Measurements from ENCODE around the gene GJA5. TPM values are rescaled to one million over a fixed set of nuclear protein-coding genes. Genes with fewer than 3 reads are reported as not detected.

The GJA5 gene
- total RNA-seq, 1 donor from 2014 or later: not detected

- H3K9me3 Mint-ChIP-seq: no peaks in the 10 kb centered on the region
- no peak overlapping the region for H3K4me3 Mint-ChIP-seq
- H3K36me3 Mint-ChIP-seq (ENCODE audit: low read depth): no peaks in the 10 kb centered on the region
- no peak overlapping the region for H3K27ac Mint-ChIP-seq
- TF ChIP-seq CTCF (IDR thresholded peaks at IDR 0.05): no peak
- ATAC-seq (ENCODE audit: low read depth) (no peak), DNase-seq (no peak)
- intact Hi-C loops (cut with micrococcal nuclease): no loop called here
- CTCF ChIA-PET: no interaction called here
- POLR2A ChIA-PET: no interaction called here
- no peaks in the 10 kb centered on the region for H3K4me1 Mint-ChIP-seq
- H3K27me3 Mint-ChIP-seq: no peaks in the 10 kb centered on the region
These were observed 9.7 kb downstream of the GJA5 start for GRCh38 chr1:147750618-147751217.

- Mint-ChIP-seq H3K4me3 (no peak overlapping the region), H3K9me3 (no peaks in the 10 kb centered on the region), H3K27ac (no peak overlapping the region), H3K27me3 (no peaks in the 10 kb centered on the region), H3K36me3 (ENCODE audit: low read depth) (no peaks in the 10 kb centered on the region), H3K4me1 (no peaks in the 10 kb centered on the region)
- TF ChIP-seq CTCF (IDR thresholded peaks at IDR 0.05): no peak
- intact Hi-C loops (cut with micrococcal nuclease): no loop called here
- ATAC-seq (ENCODE audit: low read depth): no peak
- ChIA-PET POLR2A (no interaction called here), CTCF (no interaction called here)
- DNase-seq: no peak
These were observed 10.6 kb downstream of the GJA5 start for GRCh38 chr1:147749792-147750191.

- POLR2A ChIA-PET: no interaction called here
- no peaks in the 10 kb centered on the region for H3K4me1 Mint-ChIP-seq
- H3K9me3 Mint-ChIP-seq: no peaks in the 10 kb centered on the region
- no peak overlapping the region for H3K4me3 Mint-ChIP-seq
- intact Hi-C loops (cut with micrococcal nuclease): no loop called here
- TF ChIP-seq CTCF (IDR thresholded peaks at IDR 0.05): no peak
- no peak for ATAC-seq (ENCODE audit: low read depth)
- CTCF ChIA-PET: interaction anchor here (0.5 kb wide), 1 partner anchor 180 kb away, joined by 4 read pairs; no protein-coding TSS in a partner anchor
- DNase-seq: no peak
- peaks cover 7% of the 10 kb centered on the region for H3K27me3 Mint-ChIP-seq
- no peaks in the 10 kb centered on the region for H3K36me3 Mint-ChIP-seq (ENCODE audit: low read depth)
- H3K27ac Mint-ChIP-seq: no peak overlapping the region
These were observed 11.6 kb downstream of the GJA5 start for GRCh38 chr1:147748676-147749350.

DNA sequence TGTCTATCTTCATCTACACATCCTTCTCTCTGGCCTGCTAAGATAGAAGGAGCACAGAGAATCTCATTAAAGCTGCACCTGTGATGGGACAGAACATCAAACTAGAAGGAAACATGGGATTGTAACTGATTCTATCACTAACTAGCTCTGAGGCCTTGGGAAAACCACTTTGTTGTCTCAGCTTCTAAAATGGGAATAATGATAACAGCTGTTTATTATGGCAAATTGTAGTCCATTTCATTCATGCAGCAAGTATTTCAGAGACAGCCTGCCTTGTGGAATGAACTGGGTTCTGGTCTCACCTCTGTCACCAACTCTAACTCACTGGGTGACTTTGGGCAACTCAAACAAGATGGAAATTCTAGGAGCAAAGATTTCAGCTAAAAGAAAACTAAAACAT, 12.4 kb downstream of the GJA5 start:
- Mint-ChIP-seq H3K9me3 (no peaks in the 10 kb centered on the region), H3K4me3 (no peak overlapping the region), H3K36me3 (ENCODE audit: low read depth) (no peaks in the 10 kb centered on the region), H3K27ac (no peak overlapping the region), H3K4me1 (no peaks in the 10 kb centered on the region), H3K27me3 (peaks cover 7% of the 10 kb centered on the region)
- DNase-seq: no peak
- no peak for TF ChIP-seq CTCF (IDR thresholded peaks at IDR 0.05)
- ChIA-PET POLR2A (no interaction called here), CTCF (interaction anchor here (0.7 kb wide), 1 partner anchor 147 kb away, joined by 3 read pairs; no protein-coding TSS in a partner anchor)
- intact Hi-C loops (cut with micrococcal nuclease): no loop called here
- ATAC-seq (ENCODE audit: low read depth): no peak

GRCh38 chr1:147745271-147745670, 15.1 kb downstream of the GJA5 start:
- intact Hi-C loops (cut with micrococcal nuclease): no loop called here
- Mint-ChIP-seq H3K4me1 (no peaks in the 10 kb centered on the region), H3K9me3 (no peaks in the 10 kb centered on the region), H3K4me3 (no peak overlapping the region), H3K27me3 (peaks cover 7% of the 10 kb centered on the region), H3K36me3 (ENCODE audit: low read depth) (no peaks in the 10 kb centered on the region), H3K27ac (no peak overlapping the region)
- DNase-seq (no peak), ATAC-seq (ENCODE audit: low read depth) (no peak)
- CTCF ChIA-PET: no interaction called here
- POLR2A ChIA-PET: interaction anchor here (0.5 kb wide), 1 partner anchor 146 kb away, joined by 4 read pairs; no protein-coding TSS in a partner anchor
- no peak for TF ChIP-seq CTCF (IDR thresholded peaks at IDR 0.05)

Measured in activated B cell treated with CpG ODN at 0.5 μM for 24 hours (primary cell).